Testis (tissue), 3 donors: ENCODE data around the gene LPP. TPM values are rescaled to one million over a fixed set of nuclear protein-coding genes. Genes with fewer than 3 reads are reported as not detected.

ENCODE experiments used
- DNase-seq: peaks from one replicate; pipeline ENCODE4 v3.0.0-alpha.2; 2019
- H3K27ac ChIP-seq, 2 donors: fragments of 200-600 bp; sonication (generic); one replicate each; pipeline ENCODE4 v1.5.1; 2019
- H3K27me3 ChIP-seq: fragments of 200-600 bp; sonication (generic); one replicate; pipeline ENCODE4 v1.5.1; 2019
- H3K36me3 ChIP-seq: fragments of 200-600 bp; sonication (generic); one replicate; pipeline ENCODE4 v1.5.1; 2017; ENCODE audit warnings: low read depth; ENCODE audit errors: missing control alignments
- H3K4me1 ChIP-seq: fragments of 200-600 bp; sonication (generic); one replicate; pipeline ENCODE4 v1.5.1; 2019
- H3K4me3 ChIP-seq, 2 donors: fragments of 200-600 bp; sonication (generic); one replicate each; pipeline ENCODE4 v1.5.1; 2017 to 2019
- H3K9me3 ChIP-seq: fragments of 200-600 bp; sonication (generic); one replicate; pipeline ENCODE4 v1.5.1; 2017
- POLR2A ChIP-seq: fragments of 450-650 bp; IDR thresholded peaks from one replicate; pipeline ENCODE4 v1.6.1; 2017; ENCODE audit warnings: antibody characterized with exemption, mild to moderate bottlenecking, moderate library complexity
- WGBS, 2 donors: methylation state at CpG; one replicate each; pipeline ENCODE4 v1.1.5; 2018; 5-methylcytosine and 5-hydroxymethylcytosine counted together
- intact Hi-C: fragments of 100-400 bp; cut with DNase I; formaldehyde crosslinking; loops from one replicate; pipeline ENCODE4 v1.15.1; 2023; ENCODE audit warnings: low total_unique reads
- polyA plus RNA-seq: library from polyadenylated mRNA; stranded (reverse); fragments of 350-450 nt; fragmentation: Illumina TruSeq; extraction: RNeasy Lipid Tissue Mini Kit (QIAGEN cat#74804); gene quantifications from one replicate; pipeline ENCODE4 v1.2.3, GENCODE V29; 2014; ENCODE audit warnings: low read depth, low replicate concordance; ENCODE audit not compliant: insufficient read depth
- total RNA-seq, 2 donors: library from RNA; depleted of rRNA; stranded (reverse); fragments of >200 nt; gene quantifications; one replicate each; pipeline ENCODE4 v1.2.3, GENCODE V29; 2016
- TF ChIP-seq, protein P1 (sequence below), 3 experiments: fragments of 450-650 bp in 2 of 3; fragments of 200-600 bp in 1 of 3; sonication (generic) in 1 of 3; IDR thresholded peaks; one replicate each; pipeline ENCODE4 v1.5.1; 2016 to 2019; ENCODE audit warnings: antibody characterized with exemption in 3 of 3, mild to moderate bottlenecking in 2 of 3, moderate library complexity in 1 of 3

Gene LPP
- total and polyA plus RNA-seq, 3 donors from 2014 or later, result 89.9 to 135 (median 132) TPM

DNA sequence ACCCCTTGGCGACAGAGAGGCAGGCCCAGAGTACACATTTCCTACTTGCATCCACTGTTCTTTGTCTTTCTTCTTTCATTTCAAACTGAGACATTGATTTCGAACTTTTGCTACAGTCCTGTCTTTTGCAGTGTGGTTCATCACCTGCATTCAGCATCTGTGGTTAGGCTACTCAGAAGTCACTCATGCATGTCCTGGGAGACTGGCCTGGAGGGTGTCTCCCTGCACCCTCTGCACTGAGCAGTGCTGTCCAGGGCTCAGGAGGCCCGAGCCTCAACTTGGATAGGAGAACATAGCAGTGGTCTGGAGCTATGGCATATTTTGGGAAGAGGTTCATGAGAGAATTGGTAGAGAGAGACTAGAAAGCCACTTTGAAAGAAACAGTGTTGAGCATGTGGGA, 777.6 kb downstream of the LPP start:
- no peak for DNase-seq
- intact Hi-C loops, result no loop called here
- Histone ChIP-seq H3K4me3 (no peak overlapping the region), H3K4me1 (no peaks in the 10 kb centered on the region), H3K27ac (peak overlapping the region in 1 of 2 donors; percentile 32), H3K9me3 (no peaks in the 10 kb centered on the region), H3K36me3 (no peaks in the 10 kb centered on the region), H3K27me3 (no peaks in the 10 kb centered on the region)
- TF ChIP-seq, protein P1, sequence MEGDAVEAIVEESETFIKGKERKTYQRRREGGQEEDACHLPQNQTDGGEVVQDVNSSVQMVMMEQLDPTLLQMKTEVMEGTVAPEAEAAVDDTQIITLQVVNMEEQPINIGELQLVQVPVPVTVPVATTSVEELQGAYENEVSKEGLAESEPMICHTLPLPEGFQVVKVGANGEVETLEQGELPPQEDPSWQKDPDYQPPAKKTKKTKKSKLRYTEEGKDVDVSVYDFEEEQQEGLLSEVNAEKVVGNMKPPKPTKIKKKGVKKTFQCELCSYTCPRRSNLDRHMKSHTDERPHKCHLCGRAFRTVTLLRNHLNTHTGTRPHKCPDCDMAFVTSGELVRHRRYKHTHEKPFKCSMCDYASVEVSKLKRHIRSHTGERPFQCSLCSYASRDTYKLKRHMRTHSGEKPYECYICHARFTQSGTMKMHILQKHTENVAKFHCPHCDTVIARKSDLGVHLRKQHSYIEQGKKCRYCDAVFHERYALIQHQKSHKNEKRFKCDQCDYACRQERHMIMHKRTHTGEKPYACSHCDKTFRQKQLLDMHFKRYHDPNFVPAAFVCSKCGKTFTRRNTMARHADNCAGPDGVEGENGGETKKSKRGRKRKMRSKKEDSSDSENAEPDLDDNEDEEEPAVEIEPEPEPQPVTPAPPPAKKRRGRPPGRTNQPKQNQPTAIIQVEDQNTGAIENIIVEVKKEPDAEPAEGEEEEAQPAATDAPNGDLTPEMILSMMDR (IDR thresholded peaks at IDR 0.05), result no peak
- no peak for TF ChIP-seq POLR2A
- WGBS, 2 donors, result 78 to 79% methylated on average over 3 of the region's 3 CpGs

DNA sequence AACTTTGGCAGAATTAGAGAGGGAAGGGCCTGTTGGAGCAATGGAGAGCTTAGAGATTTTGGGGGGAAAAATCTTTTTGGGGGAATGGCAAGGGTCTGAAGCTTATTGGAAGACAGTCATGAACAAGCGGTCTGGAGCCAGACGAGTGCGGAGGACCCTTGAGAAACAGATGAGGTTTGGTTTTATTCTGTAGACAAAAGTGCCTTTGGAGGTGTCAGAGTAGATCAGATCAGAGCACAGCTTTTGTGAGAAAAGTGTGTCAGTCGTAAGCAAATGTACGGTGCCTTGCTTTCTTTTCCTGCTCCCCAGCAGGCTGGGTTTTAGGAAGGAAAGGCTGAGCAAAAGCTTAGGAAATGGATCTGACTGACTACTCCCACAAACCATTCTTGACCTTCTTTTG, 781.0 kb downstream of the LPP start:
- Histone ChIP-seq H3K4me1 (peaks cover 7% of the 10 kb centered on the region), H3K4me3 (no peak overlapping the region), H3K9me3 (no peaks in the 10 kb centered on the region), H3K27me3 (no peaks in the 10 kb centered on the region), H3K27ac (no peak overlapping the region), H3K36me3 (no peaks in the 10 kb centered on the region)
- 94 to 95% methylated on average over 5 of the region's 5 CpGs for WGBS, 2 donors
- intact Hi-C loops, result no loop called here
- no peak for DNase-seq
- TF ChIP-seq POLR2A, result no peak
- TF ChIP-seq, protein P1 (IDR thresholded peaks at IDR 0.05), result no peak

DNA sequence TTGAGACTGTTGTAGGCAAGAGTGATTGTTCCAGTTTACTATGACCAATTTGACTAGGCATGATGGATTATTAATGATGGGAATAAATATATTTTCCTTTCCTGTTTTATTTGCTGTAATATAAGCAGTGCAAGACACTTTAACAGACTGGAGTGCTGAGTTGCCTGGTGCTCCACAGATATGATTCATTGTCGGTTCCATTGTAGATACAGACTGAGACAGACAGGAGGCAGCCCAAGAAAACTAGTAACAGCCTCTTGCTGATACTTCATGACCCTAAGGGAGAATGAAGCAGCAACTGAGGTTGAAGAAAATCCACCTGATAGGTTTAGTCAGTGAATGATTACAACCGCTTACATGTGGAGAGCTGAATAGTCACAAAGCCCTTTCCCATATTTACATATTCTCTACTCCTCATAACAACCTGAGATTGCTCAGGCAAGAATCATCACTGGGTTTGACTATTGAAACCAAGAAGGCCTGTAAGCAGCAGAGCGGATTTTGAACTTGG, 782.7 kb downstream of the LPP start:
- no peaks in the 10 kb centered on the region for H3K36me3 ChIP-seq
- TF ChIP-seq POLR2A, result no peak
- TF ChIP-seq, protein P1 (IDR thresholded peaks at IDR 0.05), result no peak
- H3K4me3 ChIP-seq, result no peak overlapping the region
- no peaks in the 10 kb centered on the region for H3K9me3 ChIP-seq
- H3K27ac ChIP-seq, result no peak overlapping the region
- DNase-seq, result no peak
- intact Hi-C loops, result no loop called here
- WGBS, 2 donors, result 92 to 100% methylated on average over 3 of the region's 3 CpGs
- peaks cover 11% of the 10 kb centered on the region for H3K4me1 ChIP-seq
- H3K27me3 ChIP-seq, result no peaks in the 10 kb centered on the region

DNA sequence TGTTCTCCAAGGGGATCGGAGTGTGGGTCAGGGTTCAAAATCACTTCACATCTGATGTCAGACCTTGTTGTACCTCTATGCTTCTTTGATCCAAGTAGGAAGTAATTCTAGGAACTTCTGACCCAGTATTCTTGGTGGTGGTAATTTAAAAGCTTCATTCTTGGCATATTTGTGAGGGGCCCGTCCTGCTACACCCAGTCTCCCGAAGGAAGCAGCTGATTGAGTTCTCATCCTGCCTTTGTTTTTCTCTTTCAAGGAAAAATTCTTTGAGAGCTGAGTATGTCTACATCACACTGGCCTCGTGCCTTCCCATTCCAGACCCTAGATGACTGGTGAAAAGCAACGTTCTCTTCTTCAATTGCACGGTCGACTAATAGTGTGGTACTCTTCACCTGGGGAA, 783.4 kb downstream of the LPP start:
- 88 to 91% methylated on average over 7 of the region's 7 CpGs for WGBS, 2 donors
- Histone ChIP-seq H3K4me1 (peaks cover 11% of the 10 kb centered on the region), H3K27ac (no peak overlapping the region), H3K27me3 (no peaks in the 10 kb centered on the region), H3K9me3 (no peaks in the 10 kb centered on the region), H3K4me3 (no peak overlapping the region), H3K36me3 (no peaks in the 10 kb centered on the region)
- TF ChIP-seq, protein P1 (IDR thresholded peaks at IDR 0.05), result no peak
- no peak for TF ChIP-seq POLR2A
- DNase-seq, result no peak
- intact Hi-C loops, result no loop called here

DNA sequence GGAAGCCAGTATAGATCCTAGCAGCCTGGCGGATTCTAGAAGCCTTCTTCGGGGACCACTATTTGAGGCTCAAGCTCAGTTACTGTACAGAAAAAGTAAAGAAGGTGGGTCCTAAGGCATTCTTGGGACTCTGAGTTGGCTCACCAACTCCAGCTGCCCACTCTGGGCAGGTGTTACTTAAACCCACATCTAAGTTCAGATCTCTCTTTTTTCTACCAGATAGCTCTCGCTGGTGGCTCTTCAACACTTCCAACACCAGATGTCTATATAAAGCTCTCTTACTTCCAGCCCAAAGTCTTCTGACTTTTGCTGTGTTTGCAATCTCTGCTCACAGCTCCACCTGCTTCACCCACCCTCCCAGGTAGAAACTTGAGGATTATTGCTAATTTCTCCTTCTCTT, 785.0 kb downstream of the LPP start:
- TF ChIP-seq, protein P1 (IDR thresholded peaks at IDR 0.05), result no peak
- TF ChIP-seq POLR2A, result no peak
- Histone ChIP-seq H3K9me3 (no peaks in the 10 kb centered on the region), H3K36me3 (no peaks in the 10 kb centered on the region), H3K4me1 (peaks cover 11% of the 10 kb centered on the region), H3K27me3 (no peaks in the 10 kb centered on the region), H3K4me3 (no peak overlapping the region), H3K27ac (peak overlapping the region in 1 of 2 donors; percentile 67)
- DNase-seq, result no peak
- intact Hi-C loops, result no loop called here
- WGBS, 2 donors, result 90 to 99% methylated on average over 3 of the region's 3 CpGs
